ENCODE results near the gene ARFIP1. TPM values are rescaled to one million over a fixed set of nuclear protein-coding genes. Genes with fewer than 3 reads are reported as not detected.

The ARFIP1 gene
- total RNA-seq, 1 experiment from 2014 or later: 32.7 TPM

- TF ChIP-seq ZNF274 (IDR thresholded peaks at IDR 0.05; ENCODE audit: low read depth, low read length) (no peak), RAD21 (IDR thresholded peaks at IDR 0.05; ENCODE audit: low read depth) (no peak), EGR1 (IDR thresholded peaks at IDR 0.05; ENCODE audit: low read depth) (no peak), TCF7L2 (IDR thresholded peaks at IDR 0.05; ENCODE audit: borderline replicate concordance, extremely low read depth, insufficient read depth, insufficient read length) (no peak), JUND (IDR thresholded peaks at IDR 0.05) (no peak), EZH2phosphoT487 (IDR thresholded peaks at IDR 0.05; ENCODE audit: borderline replicate concordance) (no peak), SRF (IDR thresholded peaks at IDR 0.05; ENCODE audit: low read depth) (no peak), CEBPB (IDR thresholded peaks at IDR 0.05; ENCODE audit: low read depth) (no peak)
Measured at GRCh38 chr4:152870606-152871005, 90.9 kb downstream of the ARFIP1 start (continued).

- CTCF ChIA-PET: no interaction called here
- POLR2A ChIA-PET: no interaction called here
- no peak overlapping the region for H2AFZ ChIP-seq (ENCODE audit: low read depth, low read length, poor library complexity, severe bottlenecking)
- H3K27ac ChIP-seq (ENCODE audit: low read depth, low read length): no peak overlapping the region
- no peaks in the 10 kb centered on the region for H3K36me3 ChIP-seq (ENCODE audit: control insufficient read depth in 1 of 2, insufficient read depth in 2 of 2, low read length in 2 of 2)
- H3K4me2 ChIP-seq (ENCODE audit: low read length): no peak overlapping the region
- DNase-seq (ENCODE audit: low read depth, low spot score) (no peak), ATAC-seq (no peak)
- H3K4me1 ChIP-seq (ENCODE audit: control insufficient read depth in 1 of 2, insufficient read depth in 2 of 2, low read length in 2 of 2): no peaks in the 10 kb centered on the region
- H4K20me1 ChIP-seq (ENCODE audit: insufficient read depth): no peaks in the 10 kb centered on the region
- no peaks in the 10 kb centered on the region for H3K79me2 ChIP-seq (ENCODE audit: insufficient read depth, low read length)
- H3K9me3 ChIP-seq (ENCODE audit: control insufficient read depth in 1 of 2, insufficient read depth in 1 of 2, low read depth in 1 of 2, low read length in 2 of 2): no peaks in the 10 kb centered on the region
- H3K9me2 ChIP-seq (ENCODE audit: insufficient read depth): no peaks in the 10 kb centered on the region
- no peak overlapping the region for H3K4me3 ChIP-seq (replicated peaks in 1 of 2; ENCODE audit: low read depth in 1 of 2, low read length in 2 of 2)
- intact Hi-C loops (cut with micrococcal nuclease): no loop called here
- H3K9ac ChIP-seq (ENCODE audit: low read length): no peak overlapping the region
- RAD21 ChIA-PET (ENCODE audit: low non-redundant PET in 1 of 2, low total read pairs in 2 of 2, uncharacterized antibody in 2 of 2, unreplicated experiment in 2 of 2): interaction anchor here in 1 of 2 experiments (0.6 kb wide), 1 partner anchor 208 kb away, joined by 3 read pairs; no protein-coding TSS in a partner anchor
- TF ChIP-seq CBX3 (IDR thresholded peaks at IDR 0.05; ENCODE audit: low read depth) (no peak), EZH2 (IDR thresholded peaks at IDR 0.05) (no peak), ATF3 (IDR thresholded peaks at IDR 0.05) (no peak), SP1 (IDR thresholded peaks at IDR 0.05; ENCODE audit: low read depth) (no peak), EGR1 (IDR thresholded peaks at IDR 0.05; ENCODE audit: low read depth) (no peak), ZNF274 (IDR thresholded peaks at IDR 0.05; ENCODE audit: low read depth, low read length) (no peak), REST (IDR thresholded peaks at IDR 0.05; ENCODE audit: low read depth) (no peak), CTCF (IDR thresholded peaks at IDR 0.05 in 2 of 3, conservative IDR thresholded peaks at IDR 0.05 in 1 of 3; ENCODE audit: borderline replicate concordance in 1 of 3, insufficient read depth in 1 of 3, low read depth in 2 of 3, low read length in 2 of 3) (no peak), MAX (IDR thresholded peaks at IDR 0.05) (no peak), SRF (IDR thresholded peaks at IDR 0.05; ENCODE audit: low read depth) (no peak), JUND (IDR thresholded peaks at IDR 0.05) (no peak), POLR2A (IDR thresholded peaks at IDR 0.05; ENCODE audit: borderline replicate concordance, extremely low read depth, insufficient read depth, insufficient read length) (no peak), ELF1 (IDR thresholded peaks at IDR 0.05; ENCODE audit: borderline replicate concordance, low read depth) (no peak), RAD21 (IDR thresholded peaks at IDR 0.05; ENCODE audit: low read depth) (no peak), ZBTB33 (IDR thresholded peaks at IDR 0.05; ENCODE audit: extremely low read depth, insufficient replicate concordance, low read length) (no peak), ZFX (IDR thresholded peaks at IDR 0.05) (no peak), EZH2phosphoT487 (IDR thresholded peaks at IDR 0.05; ENCODE audit: borderline replicate concordance) (no peak)
- H3K27me3 ChIP-seq (ENCODE audit: insufficient read depth, low read length): no peaks in the 10 kb centered on the region
- BruUV-seq (replicated peaks): no TSS peak
Measured at GRCh38 chr4:152875261-152875660, 95.5 kb downstream of the ARFIP1 start.
